Measurements from ENCODE around the gene IFNGR2.

GRCh38 chr21:33477066-33477465 is 73.9 kb downstream of the IFNGR2 start:
- TF ChIP-seq CTCF (IDR thresholded peaks at IDR 0.05; ENCODE audit: extremely low read depth in 1 of 2, insufficient read depth in 1 of 2, low read depth in 1 of 2, low read length in 2 of 2), result no peak
- TF ChIP-seq, protein P1, sequence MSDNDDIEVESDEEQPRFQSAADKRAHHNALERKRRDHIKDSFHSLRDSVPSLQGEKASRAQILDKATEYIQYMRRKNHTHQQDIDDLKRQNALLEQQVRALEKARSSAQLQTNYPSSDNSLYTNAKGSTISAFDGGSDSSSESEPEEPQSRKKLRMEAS (IDR thresholded peaks at IDR 0.05; ENCODE audit: insufficient read depth, insufficient read length), result no peak
- no peak for TF ChIP-seq POLR2AphosphoS5 (IDR thresholded peaks at IDR 0.05; ENCODE audit: insufficient read depth, low read depth, low read length)

All from endothelial cell of umbilical vein (primary cell).